Right ventricle myocardium inferior (tissue), 1 donor: Measurements from ENCODE around the gene NANOS3. TPM values are rescaled to one million over a fixed set of nuclear protein-coding genes. Genes with fewer than 3 reads are reported as not detected.
"Not testable (repeated sequence)": the region's sequence is repeated elsewhere in the genome, so short reads cannot be mapped to it uniquely, and the experiment has no call there.

ENCODE experiments used
- ATAC-seq: fragments of 200-7000 bp; cut with Tn5 transposase; one replicate; pipeline ENCODE4 v1.9.1; 2020; ENCODE audit warnings: mild to moderate bottlenecking, moderate library complexity
- DNase-seq: peaks from one replicate; pipeline ENCODE4 v3.0.0; 2021; ENCODE audit errors: missing footprints
- intact Hi-C: fragments of 100-400 bp; cut with DNase I; formaldehyde crosslinking; loops from one replicate; pipeline ENCODE4 v1.11.0; 2022
- total RNA-seq: library from RNA; stranded (reverse); fragmentation: NEBNext Ultra II Directional; extraction: Animal tissue kit (Norgen Biotek cat#: 25700); gene quantifications from one replicate; pipeline ENCODE4 v1.2.1, GENCODE V29; 2021
- donor health status: DM: no; HTN: yes; CAD: no; lungs with severe emphysema.

The NANOS3 gene
- total RNA-seq, 1 donor from 2014 or later = 0.68 TPM

- ATAC-seq = no peak
- DNase-seq = no peak
- intact Hi-C loops = loop anchor here (10.0 kb wide), 1 partner anchor 687 kb away; the partner anchor contains the start of genes IER2 and STX10
These were observed 35.0 kb upstream of the NANOS3 start for GRCh38 chr19:13841962-13842290.

- peak; percentile 94 for DNase-seq
- peak; percentile 36 for ATAC-seq
- intact Hi-C loops = loop anchor here (10.0 kb wide), 1 partner anchor 688 kb away; the partner anchor contains the start of genes IER2 and STX10
These were observed 34.4 kb upstream of the NANOS3 start for GRCh38 chr19:13842291-13843103.

GRCh38 chr19:13843104-13843921 is 33.6 kb upstream of the NANOS3 start:
- peak; percentile 62 for DNase-seq
- no peak for ATAC-seq
- intact Hi-C loops = loop anchor here (10.0 kb wide), 1 partner anchor 689 kb away; the partner anchor contains the start of genes IER2 and STX10

- intact Hi-C loops = loop anchor here (10.0 kb wide), 1 partner anchor 689 kb away; the partner anchor contains the start of genes IER2 and STX10
- DNase-seq (peak; percentile 30), ATAC-seq (no peak)
These were observed 32.8 kb upstream of the NANOS3 start for GRCh38 chr19:13844130-13844631.

GRCh38 chr19:13846557-13847406 is 30.2 kb upstream of the NANOS3 start:
- intact Hi-C loops = loop anchor here (10.0 kb wide), 1 partner anchor 692 kb away; the partner anchor contains the start of genes IER2 and STX10
- peak; percentile 97 for DNase-seq

GRCh38 chr19:13847407-13848339 is 29.3 kb upstream of the NANOS3 start:
- intact Hi-C loops = loop anchor here (10.0 kb wide), 1 partner anchor 693 kb away; the partner anchor contains the start of genes IER2 and STX10
- DNase-seq = peak; percentile 97
- peak; percentile 82 for ATAC-seq

More at GRCh38 chr19:13846557-13847406, 30.2 kb upstream of the NANOS3 start:
- ATAC-seq = peak; percentile 55

GRCh38 chr19:13848340-13848677 is 28.6 kb upstream of the NANOS3 start:
- ATAC-seq (no peak), DNase-seq (no peak)
- intact Hi-C loops = loop anchor here (10.0 kb wide), 1 partner anchor 694 kb away; the partner anchor contains the start of genes IER2 and STX10

GRCh38 chr19:13848798-13849676 is 27.9 kb upstream of the NANOS3 start:
- intact Hi-C loops = loop anchor here (10.0 kb wide), 1 partner anchor 694 kb away; the partner anchor contains the start of genes IER2 and STX10
- ATAC-seq = no peak
- peak; percentile 43 for DNase-seq

- DNase-seq (peak; percentile 94), ATAC-seq (peak; percentile 18)
- intact Hi-C loops = loop anchor here (10.0 kb wide), 1 partner anchor 695 kb away; the partner anchor contains the start of genes IER2 and STX10
These were observed 26.7 kb upstream of the NANOS3 start for GRCh38 chr19:13849991-13850909.

GRCh38 chr19:13850910-13851733 is 25.8 kb upstream of the NANOS3 start:
- ATAC-seq = peak; percentile 27
- intact Hi-C loops = no loop called here

GRCh38 chr19:13851734-13852114 is 25.2 kb upstream of the NANOS3 start:
- ATAC-seq, intact Hi-C loops, DNase-seq: not testable (repeated sequence)

More at GRCh38 chr19:13850910-13851733, 25.8 kb upstream of the NANOS3 start:
- DNase-seq = peak; percentile 87

- DNase-seq, intact Hi-C loops, ATAC-seq: not testable (repeated sequence)
These were observed 24.7 kb upstream of the NANOS3 start for GRCh38 chr19:13852171-13852707.

- ATAC-seq (no peak), DNase-seq (no peak)
- intact Hi-C loops = no loop called here
These were observed 20.4 kb upstream of the NANOS3 start for GRCh38 chr19:13856497-13856896.

GRCh38 chr19:13859361-13859880 is 17.5 kb upstream of the NANOS3 start:
- intact Hi-C loops = no loop called here
- no peak for DNase-seq
- ATAC-seq = no peak
